ENCODE results near the gene RAB11FIP5.

GRCh38 chr2:73103018-73103542 is 9.7 kb downstream of the RAB11FIP5 start:
- TF ChIP-seq, protein P1, sequence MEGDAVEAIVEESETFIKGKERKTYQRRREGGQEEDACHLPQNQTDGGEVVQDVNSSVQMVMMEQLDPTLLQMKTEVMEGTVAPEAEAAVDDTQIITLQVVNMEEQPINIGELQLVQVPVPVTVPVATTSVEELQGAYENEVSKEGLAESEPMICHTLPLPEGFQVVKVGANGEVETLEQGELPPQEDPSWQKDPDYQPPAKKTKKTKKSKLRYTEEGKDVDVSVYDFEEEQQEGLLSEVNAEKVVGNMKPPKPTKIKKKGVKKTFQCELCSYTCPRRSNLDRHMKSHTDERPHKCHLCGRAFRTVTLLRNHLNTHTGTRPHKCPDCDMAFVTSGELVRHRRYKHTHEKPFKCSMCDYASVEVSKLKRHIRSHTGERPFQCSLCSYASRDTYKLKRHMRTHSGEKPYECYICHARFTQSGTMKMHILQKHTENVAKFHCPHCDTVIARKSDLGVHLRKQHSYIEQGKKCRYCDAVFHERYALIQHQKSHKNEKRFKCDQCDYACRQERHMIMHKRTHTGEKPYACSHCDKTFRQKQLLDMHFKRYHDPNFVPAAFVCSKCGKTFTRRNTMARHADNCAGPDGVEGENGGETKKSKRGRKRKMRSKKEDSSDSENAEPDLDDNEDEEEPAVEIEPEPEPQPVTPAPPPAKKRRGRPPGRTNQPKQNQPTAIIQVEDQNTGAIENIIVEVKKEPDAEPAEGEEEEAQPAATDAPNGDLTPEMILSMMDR (IDR thresholded peaks at IDR 0.05; ENCODE audit: insufficient read depth, low read length, poor library complexity, severe bottlenecking): no peak
- TF ChIP-seq EZH2phosphoT487 (conservative IDR thresholded peaks at IDR 0.05; ENCODE audit: low read length): no peak
